RWPE1 (cell line): Measurements from ENCODE around the gene EIPR1.

Source experiments
- CTCF ChIA-PET: fragments of 350-600 bp; sonication (Branson Sonifier 250); formaldehyde crosslinking; extraction: SDS; loops from one replicate; lab custom pipeline; 2021; lab: Yijun Ruan, JAX
- POLR2A ChIA-PET: fragments of 400-600 bp; formaldehyde crosslinking; extraction: SDS; loops from one replicate; lab custom pipeline; 2020; ENCODE audit warnings: antibody characterized with exemption; ENCODE audit not compliant: low non-redundant PET; lab: Yijun Ruan, JAX
- DNase-seq: peaks from one replicate; pipeline ENCODE4 v3.0.0; 2012; ENCODE audit warnings: low spot score
- H3K27ac ChIP-seq: fragments of 450-650 bp; 2 replicates; pipeline ENCODE4 v1.5.1; 2017
- CTCF ChIP-seq: fragments of 450-650 bp; conservative IDR thresholded peaks from 2 replicates; pipeline ENCODE4 v1.5.1; 2017; ENCODE audit warnings: low read depth, mild to moderate bottlenecking

The EIPR1 gene

GRCh38 chr2:3176071-3176868, 201.3 kb downstream of the EIPR1 start:
- DNase-seq: no peak
- CTCF ChIA-PET: interaction anchor here (1.0 kb wide), 1 partner anchor 126 kb away, joined by 5 read pairs; no protein-coding TSS in a partner anchor
- POLR2A ChIA-PET: no interaction called here
- no peak for TF ChIP-seq CTCF
- H3K27ac ChIP-seq: no peak overlapping the region

GRCh38 chr2:3175568-3175955, 202.1 kb downstream of the EIPR1 start:
- ChIA-PET CTCF (interaction anchor here (1.0 kb wide), 1 partner anchor 127 kb away, joined by 5 read pairs; no protein-coding TSS in a partner anchor), POLR2A (no interaction called here)
- no peak overlapping the region for H3K27ac ChIP-seq
- TF ChIP-seq CTCF: no peak
- no peak for DNase-seq

- no peak for DNase-seq
- no peak overlapping the region for H3K27ac ChIP-seq
- no peak for TF ChIP-seq CTCF
- ChIA-PET POLR2A (no interaction called here), CTCF (no interaction called here)
These were observed 202.7 kb downstream of the EIPR1 start for GRCh38 chr2:3174626-3175567.

GRCh38 chr2:3173031-3173430, 204.6 kb downstream of the EIPR1 start:
- POLR2A ChIA-PET: no interaction called here
- CTCF ChIA-PET: no interaction called here
- no peak for DNase-seq
- TF ChIP-seq CTCF: no peak
- peak overlapping the region; percentile 28; the same call in 1 of the 2 replicates for H3K27ac ChIP-seq

GRCh38 chr2:3172265-3172935, 205.2 kb downstream of the EIPR1 start:
- no peak for TF ChIP-seq CTCF
- H3K27ac ChIP-seq: peak overlapping the region; percentile 28; the same call in 1 of the 2 replicates
- DNase-seq: peak; percentile 64
- CTCF ChIA-PET: no interaction called here
- POLR2A ChIA-PET: no interaction called here
